Fibroblast of gingiva (primary cell): ENCODE measurements around the gene ZNF547.
"Not testable (repeated sequence)": the region's sequence is repeated elsewhere in the genome, so short reads cannot be mapped to it uniquely, and the experiment has no call there.

Experiments used
- DNase-seq: peaks from one replicate; pipeline ENCODE4 v3.0.0-alpha.2; 2011; ENCODE audit warnings: low read depth

The ZNF547 gene

GRCh38 chr19:57374647-57375046 is 11.3 kb downstream of the ZNF547 start:
- DNase-seq = not testable (repeated sequence)

- DNase-seq = no peak
These were observed 12.8 kb downstream of the ZNF547 start for GRCh38 chr19:57376151-57376550.

- no peak for DNase-seq
These were observed 14.3 kb downstream of the ZNF547 start for GRCh38 chr19:57377498-57378146.

- no peak for DNase-seq
These were observed 17.6 kb downstream of the ZNF547 start for GRCh38 chr19:57380923-57381322.

GRCh38 chr19:57382806-57383488 is 19.6 kb downstream of the ZNF547 start:
- no peak for DNase-seq

- DNase-seq = no peak
These were observed 25.9 kb downstream of the ZNF547 start for GRCh38 chr19:57389194-57389729.

GRCh38 chr19:57389730-57390598 is 26.6 kb downstream of the ZNF547 start, which contains the start of gene ZNF548:
Gene ZNF548 (plus strand): TSS chr19:57389854. CDS start chr19:57390100, 246 bp downstream.
- peak; percentile 98 for DNase-seq

- no peak for DNase-seq
These were observed 32.4 kb downstream of the ZNF547 start for GRCh38 chr19:57395710-57396109.

- no peak for DNase-seq
These were observed 35.5 kb downstream of the ZNF547 start for GRCh38 chr19:57398868-57399267.

- no peak for DNase-seq
These were observed 40.6 kb downstream of the ZNF547 start for GRCh38 chr19:57403737-57404563.

GRCh38 chr19:57406516-57407123 is 43.3 kb downstream of the ZNF547 start:
- peak; percentile 34 for DNase-seq

- DNase-seq = peak; percentile 90
These were observed 47.7 kb downstream of the ZNF547 start, which contains the start of gene ZNF17 for GRCh38 chr19:57410877-57411671. Gene ZNF17 (plus strand): TSS chr19:57411161. CDS start chr19:57413616, 2,455 bp downstream.

GRCh38 chr19:57419439-57419838 is 56.1 kb downstream of the ZNF547 start:
- DNase-seq = no peak

GRCh38 chr19:57421037-57421436 is 57.7 kb downstream of the ZNF547 start:
- DNase-seq = no peak
